ENCODE measurements around the gene IMPDH1. TPM values are rescaled to one million over a fixed set of nuclear protein-coding genes. Genes with fewer than 3 reads are reported as not detected.

The IMPDH1 gene
- polyA plus RNA-seq, 6 donors from 2014 or later: 24.6 to 39.6 (median 26.8) TPM

DNA sequence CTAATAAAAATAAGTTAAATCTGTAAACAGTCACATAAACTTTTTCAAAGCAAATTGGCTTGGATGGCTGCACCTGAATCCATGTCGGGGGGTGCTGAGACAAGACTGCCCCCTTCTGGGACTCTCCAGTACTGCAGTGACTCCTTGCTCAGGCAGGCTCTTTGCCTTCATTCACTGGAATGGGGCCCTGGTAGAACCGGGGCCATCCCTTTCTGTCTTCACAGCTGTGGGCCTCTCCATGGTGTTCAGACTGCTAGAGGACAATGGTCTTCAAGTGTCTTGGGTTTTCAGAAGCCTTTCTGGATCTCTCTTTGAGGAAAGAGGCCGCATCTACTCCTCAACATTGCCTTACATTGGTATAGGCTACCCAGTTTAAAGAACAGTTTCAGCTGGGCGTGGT lies 16.1 kb upstream of the IMPDH1 start:
- no peaks in the 10 kb centered on the region for H3K4me1 Mint-ChIP-seq
- H3K27me3 Mint-ChIP-seq: peaks cover 0 to 8% (median 6%) of the 10 kb centered on the region in 3 donors
- no peak overlapping the region for H3K4me3 Mint-ChIP-seq
- no peaks in the 10 kb centered on the region for H3K9me3 Mint-ChIP-seq
- no peak overlapping the region for H3K27ac Mint-ChIP-seq
- DNase-seq (peak; percentile 58), ATAC-seq (ENCODE audit: low read depth in 2 of 2) (peak; percentile 28 to 75)
- no peaks in the 10 kb centered on the region for H3K36me3 Mint-ChIP-seq

DNA sequence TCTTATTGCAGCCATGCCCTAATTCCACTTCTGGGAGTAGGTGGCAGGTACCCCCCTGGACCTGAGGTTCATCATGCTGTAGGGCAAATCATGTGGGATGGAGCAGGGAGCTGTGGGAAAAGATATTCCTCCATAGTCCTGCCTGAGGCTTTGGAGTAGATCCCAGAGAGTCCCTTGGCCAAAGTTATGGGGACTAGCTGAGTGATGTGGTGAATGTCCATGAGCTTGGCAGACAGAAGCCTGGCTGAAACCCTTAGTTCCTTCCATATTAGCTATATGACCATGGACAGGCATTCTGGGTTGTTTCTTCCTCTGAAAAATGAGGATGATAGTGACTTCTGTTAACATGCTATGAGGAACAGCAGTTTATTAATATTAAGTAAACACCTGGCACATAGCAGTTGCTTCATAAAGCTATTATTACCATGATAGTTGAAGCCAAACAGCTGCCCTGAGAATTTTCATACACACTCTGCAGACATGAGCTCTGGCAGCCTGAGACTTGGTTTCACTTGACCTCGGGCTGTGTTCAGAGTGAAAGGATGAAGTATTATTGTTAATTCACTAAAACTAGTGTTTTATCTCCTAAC lies 15.0 kb upstream of the IMPDH1 start:
- Mint-ChIP-seq H3K27me3 (peaks cover 0 to 6% (median 5%) of the 10 kb centered on the region in 3 donors), H3K9me3 (no peaks in the 10 kb centered on the region), H3K4me1 (no peaks in the 10 kb centered on the region), H3K4me3 (no peak overlapping the region), H3K36me3 (no peaks in the 10 kb centered on the region), H3K27ac (no peak overlapping the region)
- DNase-seq: no peak
- ATAC-seq (ENCODE audit: low read depth in 2 of 2): no peak

DNA sequence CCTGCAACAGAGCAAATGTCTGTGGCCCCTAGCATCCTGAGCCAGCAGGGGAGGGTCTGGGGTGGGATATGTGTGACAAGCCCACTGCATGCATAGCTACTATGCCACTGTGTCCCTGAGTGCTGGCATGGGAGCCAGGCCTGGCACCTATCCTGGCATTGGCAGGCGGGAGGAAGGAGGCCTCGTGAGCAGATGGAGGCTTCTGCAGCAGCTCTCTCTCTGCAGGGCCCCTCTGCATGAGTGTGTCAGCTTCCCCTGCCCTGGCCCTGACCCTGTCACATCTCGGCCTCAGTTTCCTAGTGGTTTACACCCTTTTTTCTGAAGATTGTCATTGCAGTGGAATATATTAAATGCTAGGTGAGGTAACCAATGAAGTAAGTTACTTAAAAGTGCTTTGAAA lies 13.1 kb upstream of the IMPDH1 start:
- DNase-seq: no peak
- no peaks in the 10 kb centered on the region for H3K4me1 Mint-ChIP-seq
- H3K9me3 Mint-ChIP-seq: no peaks in the 10 kb centered on the region
- no peaks in the 10 kb centered on the region for H3K36me3 Mint-ChIP-seq
- H3K27ac Mint-ChIP-seq: peak overlapping the region in 1 of 6 donors; percentile 54
- peaks cover 0 to 7% (median 0%) of the 10 kb centered on the region in 3 donors for H3K27me3 Mint-ChIP-seq
- ATAC-seq (ENCODE audit: low read depth in 2 of 2): no peak
- no peak overlapping the region for H3K4me3 Mint-ChIP-seq

GRCh38 chr7:128422037-128422436 lies 12.3 kb upstream of the IMPDH1 start:
- Mint-ChIP-seq H3K27me3 (peaks cover 0 to 7% (median 0%) of the 10 kb centered on the region in 3 donors), H3K9me3 (no peaks in the 10 kb centered on the region), H3K27ac (peak overlapping the region in 1 of 6 donors; percentile 30), H3K4me3 (no peak overlapping the region), H3K4me1 (no peaks in the 10 kb centered on the region), H3K36me3 (no peaks in the 10 kb centered on the region)
- no peak for DNase-seq
- ATAC-seq (ENCODE audit: low read depth in 2 of 2): no peak

- Mint-ChIP-seq H3K27me3 (peaks cover 0 to 7% (median 0%) of the 10 kb centered on the region in 3 donors), H3K27ac (no peak overlapping the region), H3K4me3 (no peak overlapping the region), H3K4me1 (no peaks in the 10 kb centered on the region), H3K36me3 (no peaks in the 10 kb centered on the region), H3K9me3 (no peaks in the 10 kb centered on the region)
- DNase-seq (no peak), ATAC-seq (ENCODE audit: low read depth in 2 of 2) (no peak)
These were observed 11.6 kb upstream of the IMPDH1 start for GRCh38 chr7:128421384-128421783.

DNA sequence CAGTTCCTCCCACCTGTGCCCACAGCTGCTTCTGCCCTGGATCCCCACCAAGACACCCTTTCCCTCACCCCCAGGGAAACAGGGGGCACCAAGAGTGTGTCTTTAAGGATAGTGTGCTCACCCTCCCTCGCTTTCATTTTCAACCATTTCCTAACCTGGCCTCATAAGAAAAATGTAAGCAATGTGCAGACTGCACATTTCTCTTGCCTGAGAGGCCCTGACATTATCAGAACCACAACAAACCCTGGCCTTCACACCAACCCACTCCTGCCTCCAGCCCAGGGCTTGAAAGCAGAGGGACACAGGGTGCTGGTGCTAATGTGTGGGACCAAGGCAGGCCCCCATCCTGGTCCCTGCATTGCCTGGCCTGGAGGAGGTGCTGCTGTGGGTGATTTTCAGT lies 11.0 kb upstream of the IMPDH1 start:
- DNase-seq: no peak
- no peak overlapping the region for H3K27ac Mint-ChIP-seq
- peaks cover 0 to 7% (median 0%) of the 10 kb centered on the region in 3 donors for H3K27me3 Mint-ChIP-seq
- H3K36me3 Mint-ChIP-seq: no peaks in the 10 kb centered on the region
- H3K9me3 Mint-ChIP-seq: no peaks in the 10 kb centered on the region
- no peaks in the 10 kb centered on the region for H3K4me1 Mint-ChIP-seq
- no peak overlapping the region for H3K4me3 Mint-ChIP-seq
- ATAC-seq (ENCODE audit: low read depth in 2 of 2): no peak

DNA sequence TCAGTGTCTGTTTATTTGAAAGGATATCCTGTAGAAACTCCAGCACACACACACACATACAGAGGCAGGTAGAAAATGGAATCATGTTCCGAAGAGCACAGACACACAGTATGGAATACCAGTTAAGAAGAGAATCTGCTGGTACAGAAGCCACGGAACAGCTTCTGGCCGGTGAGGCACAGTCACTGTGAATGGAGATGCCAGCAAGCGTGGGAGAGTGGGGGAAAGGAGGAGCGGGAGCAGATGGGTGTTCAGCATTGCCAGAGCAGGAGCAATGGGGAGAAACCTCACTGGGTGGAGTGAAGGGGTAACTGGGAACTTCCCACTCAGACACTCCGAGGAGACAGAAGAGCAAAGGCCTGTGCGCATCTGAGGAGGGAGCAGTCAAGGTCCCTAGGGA lies 9.5 kb upstream of the IMPDH1 start:
- H3K27ac Mint-ChIP-seq: peak overlapping the region in 2 of 6 donors; percentile 81 to 87
- no peak overlapping the region for H3K4me3 Mint-ChIP-seq
- no peaks in the 10 kb centered on the region for H3K36me3 Mint-ChIP-seq
- H3K9me3 Mint-ChIP-seq: no peaks in the 10 kb centered on the region
- ATAC-seq (ENCODE audit: low read depth in 2 of 2) (no peak), DNase-seq (no peak)
- no peaks in the 10 kb centered on the region for H3K4me1 Mint-ChIP-seq
- peaks cover 0 to 7% (median 0%) of the 10 kb centered on the region in 3 donors for H3K27me3 Mint-ChIP-seq

GRCh38 chr7:128417071-128417470 lies 7.3 kb upstream of the IMPDH1 start:
- H3K9me3 Mint-ChIP-seq: no peaks in the 10 kb centered on the region
- no peak overlapping the region for H3K4me3 Mint-ChIP-seq
- ATAC-seq (ENCODE audit: low read depth in 2 of 2): no peak
- no peak for DNase-seq
- H3K27ac Mint-ChIP-seq: no peak overlapping the region
- H3K36me3 Mint-ChIP-seq: no peaks in the 10 kb centered on the region
- no peaks in the 10 kb centered on the region for H3K4me1 Mint-ChIP-seq
- H3K27me3 Mint-ChIP-seq: peaks cover 0 to 7% (median 0%) of the 10 kb centered on the region in 3 donors

DNA sequence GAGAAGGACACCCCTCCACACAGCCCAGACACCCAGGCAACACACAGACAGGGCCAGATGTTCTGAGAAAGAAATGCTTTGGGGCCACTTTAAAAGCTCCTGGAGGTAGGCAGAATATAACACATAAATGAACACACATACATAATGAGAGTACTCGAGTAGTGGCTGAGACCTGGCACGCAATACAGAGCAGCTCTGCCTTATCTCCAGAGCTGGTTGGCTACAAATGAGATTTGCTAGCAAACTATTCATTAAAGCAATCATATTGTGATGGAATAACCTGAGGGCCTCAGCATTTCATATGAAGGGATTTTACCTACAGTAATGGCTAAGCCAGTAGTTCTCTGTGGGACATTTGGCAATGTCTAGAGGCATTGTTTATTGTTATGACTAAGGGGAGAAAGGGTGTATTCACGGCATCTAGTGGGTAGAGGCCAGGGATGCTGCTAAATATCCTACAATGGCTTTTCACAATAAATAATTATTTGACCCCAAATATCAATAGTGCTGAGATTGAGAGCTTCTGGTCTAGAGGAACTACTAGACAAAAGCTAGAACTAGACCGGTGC lies 5.5 kb upstream of the IMPDH1 start:
- Mint-ChIP-seq H3K4me1 (peaks cover 2 to 3% (median 3%) of the 10 kb centered on the region in 3 donors), H3K27me3 (peaks cover 0 to 7% (median 0%) of the 10 kb centered on the region in 3 donors), H3K9me3 (no peaks in the 10 kb centered on the region), H3K36me3 (no peaks in the 10 kb centered on the region), H3K27ac (no peak overlapping the region), H3K4me3 (no peak overlapping the region)
- no peak for ATAC-seq (ENCODE audit: low read depth in 2 of 2)
- DNase-seq: no peak

DNA sequence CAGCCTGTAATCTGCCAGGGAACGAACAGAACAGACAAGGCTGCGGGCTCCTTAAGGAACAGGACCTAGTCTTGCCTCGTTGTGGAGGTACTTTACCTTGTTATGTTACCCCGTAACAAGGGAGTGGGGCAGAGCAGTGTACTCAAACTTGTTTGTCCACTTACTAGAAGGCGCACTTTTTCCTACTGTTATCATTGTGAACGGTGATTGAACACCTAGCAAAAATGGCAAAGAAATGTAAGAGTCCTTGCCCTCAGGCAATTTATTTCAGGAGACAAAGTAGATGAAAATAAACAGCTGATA lies 620 bp upstream of the IMPDH1 start:
- H3K27ac Mint-ChIP-seq: peak overlapping the region in 5 of 6 donors; percentile 42 to 90 (median 88)
- peaks cover 31 to 34% (median 33%) of the 10 kb centered on the region in 3 donors for H3K4me1 Mint-ChIP-seq
- ATAC-seq (ENCODE audit: low read depth in 2 of 2) (no peak), DNase-seq (no peak)
- H3K9me3 Mint-ChIP-seq: no peaks in the 10 kb centered on the region
- H3K36me3 Mint-ChIP-seq: no peaks in the 10 kb centered on the region
- peak overlapping the region; percentile 85 to 96 (median 92) for H3K4me3 Mint-ChIP-seq
- no peaks in the 10 kb centered on the region for H3K27me3 Mint-ChIP-seq

GRCh38 chr7:128408709-128409595 lies 830 bp downstream of the IMPDH1 start:
- ATAC-seq (ENCODE audit: low read depth in 2 of 2) (no peak), DNase-seq (no peak)
- Mint-ChIP-seq H3K36me3 (no peaks in the 10 kb centered on the region), H3K27me3 (no peaks in the 10 kb centered on the region), H3K4me1 (peaks cover 37 to 45% (median 44%) of the 10 kb centered on the region in 3 donors), H3K9me3 (no peaks in the 10 kb centered on the region), H3K4me3 (peak overlapping the region; percentile 87 to 94 (median 92)), H3K27ac (peak overlapping the region in 5 of 6 donors; percentile 36 to 90 (median 84))

DNA sequence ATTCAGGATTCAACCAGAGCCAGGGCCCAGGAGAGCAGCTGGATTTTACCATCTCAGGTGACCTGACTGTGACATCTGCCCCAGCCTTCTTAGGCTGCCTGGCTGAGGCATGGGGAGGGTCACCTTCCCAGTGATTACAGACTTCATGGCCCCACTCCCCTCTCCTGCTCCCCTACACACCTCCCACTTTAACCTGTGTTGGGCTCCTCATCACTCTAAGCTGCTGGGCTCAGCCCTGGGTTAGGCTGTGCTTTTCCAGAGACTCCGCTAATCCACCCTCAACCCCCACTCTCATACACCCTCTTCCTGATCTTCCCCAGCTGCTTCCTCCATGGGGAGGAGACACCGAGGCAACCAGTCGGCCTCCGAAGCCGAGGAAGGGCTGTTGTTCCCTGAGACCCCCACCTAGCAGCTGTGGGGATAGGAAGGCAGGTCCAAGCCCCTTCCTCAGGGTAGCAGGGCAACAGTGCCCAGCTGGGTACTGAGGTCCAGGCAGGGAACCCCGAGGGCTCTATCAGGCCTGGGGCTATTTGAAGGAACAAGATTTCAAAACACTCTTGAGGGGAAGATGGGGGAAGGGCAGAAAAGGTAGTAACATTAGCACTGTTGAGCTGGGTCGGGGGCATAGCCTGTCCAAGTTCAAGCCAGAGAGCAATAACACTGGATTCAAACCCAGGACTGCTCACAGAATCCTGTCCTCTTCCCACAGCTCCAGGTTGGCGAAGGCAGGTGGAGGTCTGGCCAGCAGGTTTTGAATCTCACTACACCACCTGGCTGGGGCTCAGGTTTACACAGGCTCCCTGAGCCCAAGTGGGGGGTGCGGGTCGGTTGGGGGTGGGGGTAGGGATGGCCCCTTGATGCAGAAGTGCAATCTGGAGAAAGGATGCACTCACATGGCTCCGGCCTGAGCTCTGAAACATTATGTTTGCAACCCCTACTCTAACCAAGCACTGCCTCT lies 1.8 kb downstream of the IMPDH1 start:
- no peak for ATAC-seq (ENCODE audit: low read depth in 2 of 2)
- Mint-ChIP-seq H3K4me1 (peaks cover 38 to 48% (median 46%) of the 10 kb centered on the region in 3 donors), H3K27ac (peak overlapping the region in 2 of 6 donors; percentile 7 to 92), H3K36me3 (no peaks in the 10 kb centered on the region), H3K27me3 (no peaks in the 10 kb centered on the region), H3K9me3 (no peaks in the 10 kb centered on the region), H3K4me3 (peak overlapping the region; percentile 26 to 94 (median 92))
- no peak for DNase-seq

- peaks cover 38 to 48% (median 46%) of the 10 kb centered on the region in 3 donors for H3K4me1 Mint-ChIP-seq
- H3K27me3 Mint-ChIP-seq: no peaks in the 10 kb centered on the region
- peak overlapping the region in 2 of 6 donors; percentile 29 to 76 for H3K27ac Mint-ChIP-seq
- H3K36me3 Mint-ChIP-seq: no peaks in the 10 kb centered on the region
- no peak for ATAC-seq (ENCODE audit: low read depth in 2 of 2)
- peak overlapping the region in 6 of 8 donors; percentile 57 to 93 (median 88) for H3K4me3 Mint-ChIP-seq
- H3K9me3 Mint-ChIP-seq: no peaks in the 10 kb centered on the region
- DNase-seq: no peak
These were observed 2.6 kb downstream of the IMPDH1 start for GRCh38 chr7:128407233-128407589.

Measured in naive B cell (primary cell).